Cardiac fibroblast (primary cell): Measurements from ENCODE around the gene SLC5A1.

Experiments used
- DNase-seq, 2 donors: peaks; one replicate each; pipeline versions ENCODE4 v3.0.0 to v3.0.0-alpha.2; 2010; ENCODE audit warnings: low read depth in 2 of 2
- H3K4me3 ChIP-seq, 2 donors: replicated peaks in 1 of 2; 1 replicate in 1 of 2; 2 replicates in 1 of 2; pipeline ENCODE4 v1.5.1; 2011; ENCODE audit warnings: low read depth in 2 of 2, low read length in 2 of 2, mild to moderate bottlenecking in 2 of 2, moderate library complexity in 1 of 2
- CTCF ChIP-seq: IDR thresholded peaks from one replicate; pipeline ENCODE4 v1.5.1; 2011; ENCODE audit warnings: low read depth, mild to moderate bottlenecking, low read length, inconsistent platforms

The SLC5A1 gene

GRCh38 chr22:32079130-32080089 is 36.3 kb downstream of the SLC5A1 start:
- DNase-seq = peak; percentile 72 to 76
- H3K4me3 ChIP-seq = no peak overlapping the region
- TF ChIP-seq CTCF = no peak

GRCh38 chr22:32080904-32081303 is 37.8 kb downstream of the SLC5A1 start:
- DNase-seq = peak; percentile 73 to 76
- TF ChIP-seq CTCF = peak; percentile 84
- H3K4me3 ChIP-seq = no peak overlapping the region

DNA sequence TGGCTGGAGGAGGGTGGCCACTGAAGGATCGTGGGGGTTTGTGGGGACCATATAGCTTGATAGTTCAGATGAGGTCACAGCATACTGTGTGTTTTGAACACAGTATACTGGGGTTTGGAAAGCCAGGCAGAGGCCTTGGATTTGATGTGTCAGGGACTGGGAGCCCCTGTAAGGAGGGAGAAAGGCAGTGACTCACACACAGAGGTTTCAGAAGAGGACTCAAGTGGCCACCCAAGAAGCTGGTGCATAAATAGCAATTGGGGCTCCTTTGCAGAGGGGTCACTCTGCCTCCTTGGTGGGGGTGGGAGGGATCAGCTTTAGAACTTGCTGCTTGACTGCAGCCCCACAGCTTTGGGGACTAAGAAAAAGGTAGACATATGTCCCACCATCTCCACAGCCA is 39.3 kb downstream of the SLC5A1 start:
- TF ChIP-seq CTCF = no peak
- no peak overlapping the region for H3K4me3 ChIP-seq
- DNase-seq = no peak

DNA sequence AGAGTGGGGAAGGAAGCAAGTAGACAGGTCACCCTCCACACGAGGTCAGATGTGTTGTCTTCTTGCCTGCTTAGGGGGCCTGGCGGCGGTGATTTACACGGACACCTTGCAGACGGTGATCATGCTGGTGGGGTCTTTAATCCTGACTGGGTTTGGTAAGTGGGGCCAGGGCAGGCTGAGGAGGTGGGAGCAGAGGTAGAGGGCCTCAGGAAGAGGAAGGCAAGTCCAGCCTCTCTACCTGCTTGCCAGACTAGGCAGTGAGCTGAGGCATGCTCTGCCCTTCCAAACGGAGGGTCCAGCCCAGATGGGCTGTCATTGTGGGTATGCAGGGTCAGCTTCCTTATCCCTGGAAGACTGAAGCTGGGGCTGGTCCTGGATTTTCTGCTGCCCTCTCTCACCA is 39.9 kb downstream of the SLC5A1 start:
- H3K4me3 ChIP-seq = no peak overlapping the region
- DNase-seq = no peak
- TF ChIP-seq CTCF = no peak

GRCh38 chr22:32083814-32084213 is 40.8 kb downstream of the SLC5A1 start:
- H3K4me3 ChIP-seq = no peak overlapping the region
- no peak for DNase-seq
- no peak for TF ChIP-seq CTCF

DNA sequence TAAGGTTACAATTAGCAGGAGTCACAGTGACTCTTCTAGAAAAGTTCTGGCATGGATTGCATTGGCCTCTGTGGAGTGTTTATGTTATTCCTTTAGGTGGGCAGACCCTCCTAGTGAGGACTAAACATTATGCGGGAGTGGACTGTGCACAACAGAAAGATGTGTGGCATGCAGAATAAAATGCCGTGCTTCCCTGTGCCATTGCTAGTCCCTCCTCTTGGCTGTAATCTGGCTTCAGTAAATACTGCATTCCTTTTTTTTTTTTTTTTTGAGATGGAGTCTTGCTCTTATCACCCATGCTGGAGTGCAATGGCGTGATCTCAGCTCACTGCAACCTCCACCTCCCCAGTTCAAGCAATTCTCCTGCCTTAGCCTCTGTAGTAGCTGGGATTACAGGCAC is 45.0 kb downstream of the SLC5A1 start:
- no peak for TF ChIP-seq CTCF
- DNase-seq = no peak
- no peak overlapping the region for H3K4me3 ChIP-seq
